Heart left ventricle (tissue), 16 donors: ENCODE measurements around the gene UBE4B. TPM values are rescaled to one million over a fixed set of nuclear protein-coding genes. Genes with fewer than 3 reads are reported as not detected.
"Not testable (repeated sequence)": the region's sequence is repeated elsewhere in the genome, so short reads cannot be mapped to it uniquely, and the experiment has no call there.

Source experiments
- ATAC-seq, 4 donors: fragments of 200-7000 bp; cut with Tn5 transposase; one replicate each; pipeline ENCODE4 v1.9.1; 2020 to 2022; ENCODE audit warnings: moderate library complexity in 4 of 4, mild to moderate bottlenecking in 3 of 4, moderate number of reproducible peaks in 1 of 4
- DNase-seq, 5 donors: peaks; one replicate each; pipeline ENCODE4 v3.0.0-alpha.2; 2020
- H3K27ac ChIP-seq, 12 donors: fragments of 200-600 bp; sonication (generic) in 4 of 12; one replicate each; pipeline versions ENCODE4 v1.5.0 to v1.8.0; 2016 to 2022; ENCODE audit warnings: mild to moderate bottlenecking in 2 of 12
- H3K27me3 ChIP-seq, 9 donors: fragments of 200-600 bp; sonication (generic) in 2 of 9; one replicate each; pipeline versions ENCODE4 v1.5.1 to v1.8.0; 2016 to 2022; ENCODE audit warnings: mild to moderate bottlenecking in 3 of 9
- H3K36me3 ChIP-seq, 9 donors: fragments of 200-600 bp; sonication (generic) in 2 of 9; one replicate each; pipeline versions ENCODE4 v1.5.0 to v1.8.0; 2018 to 2022; ENCODE audit warnings: mild to moderate bottlenecking in 2 of 9
- H3K4me1 ChIP-seq, 12 donors: fragments of 200-600 bp; sonication (generic) in 4 of 12; one replicate each; pipeline versions ENCODE4 v1.5.0 to v1.8.0; 2016 to 2022; ENCODE audit warnings: mild to moderate bottlenecking in 3 of 12
- H3K4me3 ChIP-seq, 12 donors: fragments of 200-600 bp; sonication (generic) in 4 of 12; one replicate each; pipeline versions ENCODE4 v1.5.0 to v1.8.0; 2017 to 2022; ENCODE audit warnings: mild to moderate bottlenecking in 9 of 12, moderate library complexity in 4 of 12
- H3K9me3 ChIP-seq, 12 donors: fragments of 200-600 bp; sonication (generic) in 4 of 12; one replicate each; pipeline versions ENCODE4 v1.5.0 to v1.8.0; 2016 to 2022; ENCODE audit warnings: mild to moderate bottlenecking in 1 of 12
- CTCF ChIP-seq, 12 donors: fragments of 200-600 bp; sonication (generic) in 4 of 12; IDR thresholded peaks; one replicate each; pipeline versions ENCODE4 v1.5.0 to v1.8.0; 2018 to 2022; ENCODE audit warnings: antibody characterized with exemption in 12 of 12, mild to moderate bottlenecking in 5 of 12
- POLR2A ChIP-seq, 2 donors: fragments of 450-650 bp; IDR thresholded peaks; one replicate each; pipeline ENCODE4 v1.6.1; 2017; ENCODE audit warnings: antibody characterized with exemption in 2 of 2, mild to moderate bottlenecking in 2 of 2, moderate library complexity in 2 of 2
- whole genome bisulfite sequencing, 4 donors: extraction: QIAGEN DNeasy Blood & Tissue Kit in 2 of 4; methylation state at CpG; one replicate each; pipeline versions ENCODE4 v1.1.5 to v1.1.7; 2013 to 2018; 5-methylcytosine and 5-hydroxymethylcytosine counted together
- intact Hi-C, 10 donors: fragments of 100-400 bp; cut with DNase I; formaldehyde crosslinking; loops; one replicate each; pipeline versions ENCODE4 v1.11.1 to v1.14.2; 2022
- polyA plus RNA-seq, 2 donors: library from polyadenylated mRNA; stranded (reverse); fragments of 200-250 nt; gene quantifications; one replicate each; pipeline ENCODE4 v1.2.3, GENCODE V29; 2013
- total RNA-seq, 9 donors: library from RNA; depleted of rRNA in 2 of 9; stranded (reverse); fragments of >200 nt in 2 of 9; fragmentation: NEBNext Ultra II Directional in 3 of 9; extraction: Animal tissue kit (Norgen Biotek cat#: 25700) in 3 of 9; gene quantifications; one replicate each; pipeline versions ENCODE4 v1.1.0 to v1.2.4, GENCODE V29; 2016 to 2023
- donor health status: ischemic (EF 13 %, LVEDD 7.1; RV severe dilation, severe dysfunction).
- donor health status: healthy with polysubstance abuse.
- donor health status: DM: no; HTN: yes; CAD: no.
- donor health status: DM: no; HTN: no; CAD: no.
- donor health status: ischemic (EF 25% LVEDD 6.9; RV normal size, moderate dysfunction).
- donor health status: ischemic (EF 25% LVEDD 5.7; RV mildly dilated, moderate dysfunction).
- donor health status: healthy.
- donor health status: DM: yes; HTN: yes; CAD: no.
- donor health status: ischemic (EF 35%, LVEDD 5.7; RV mildly dilated, moderate dysfunction).
- donor health status: nonischemic (EF 11% LVEDD 7.7; RV severe dilation, severe dysfunction).
- donor health status: DM: yes; HTN: yes; CAD: no.
- donor health status: PGD.
- donor health status: ischemic (EF 29% LVEDD 5.4; RV normal size, mild dysfunction).
- donor health status: nonischemic (EF 23%, LVEDD 6.1; RV moderate dilation, normal function).

Gene UBE4B
- total and polyA plus RNA-seq, 11 donors = 18.5 to 132 (median 67.3) TPM

GRCh38 chr1:10105484-10105883, 72.7 kb downstream of the UBE4B start:
- ATAC-seq (peak; percentile 43 to 83 (median 80)), DNase-seq (peak in 4 of 5 donors; percentile 46 to 73 (median 56))
- no peaks in the 10 kb centered on the region for H3K9me3 ChIP-seq
- H3K27ac ChIP-seq = peak overlapping the region in 10 of 12 donors; percentile 20 to 86 (median 44)
- peaks cover 0 to 93% (median 79%) of the 10 kb centered on the region in 9 donors for H3K36me3 ChIP-seq
- TF ChIP-seq POLR2A (IDR thresholded peaks at IDR 0.05) (no peak), CTCF (IDR thresholded peaks at IDR 0.05) (no peak)
- H3K4me1 ChIP-seq = peaks cover 0 to 33% (median 10%) of the 10 kb centered on the region in 12 donors
- no peaks in the 10 kb centered on the region for H3K27me3 ChIP-seq
- H3K4me3 ChIP-seq = no peak overlapping the region
- WGBS, 4 donors = 48 to 59% (median 49%) methylated on average over 4 of the region's 4 CpGs
- intact Hi-C loops = loop anchor here in 2 of 10 donors (5.0 to 10.0 kb wide), 3 partner anchors 38 to 73 kb away; partner anchors contain the start of gene UBE4B (in 1 of the 2)

GRCh38 chr1:10106241-10106640, 73.5 kb downstream of the UBE4B start:
- TF ChIP-seq POLR2A (IDR thresholded peaks at IDR 0.05) (no peak), CTCF (IDR thresholded peaks at IDR 0.05) (no peak)
- WGBS, 4 donors = 88 to 95% (median 91%) methylated on average over 17 of the region's 17 CpGs
- intact Hi-C loops = loop anchor here in 2 of 10 donors (5.0 to 10.0 kb wide), 3 partner anchors 39 to 74 kb away; partner anchors contain the start of gene UBE4B (in 1 of the 2)
- Histone ChIP-seq H3K27me3 (no peaks in the 10 kb centered on the region), H3K9me3 (no peaks in the 10 kb centered on the region), H3K4me1 (peaks cover 0 to 33% (median 10%) of the 10 kb centered on the region in 12 donors), H3K4me3 (no peak overlapping the region), H3K36me3 (peaks cover 0 to 88% (median 76%) of the 10 kb centered on the region in 9 donors), H3K27ac (peak overlapping the region in 8 of 12 donors; percentile 17 to 86 (median 34))
- peak in 2 of 4 donors; percentile 10 to 14 for ATAC-seq
- DNase-seq = no peak

GRCh38 chr1:10106756-10107475, 74.2 kb downstream of the UBE4B start:
- TF ChIP-seq CTCF (IDR thresholded peaks at IDR 0.05) = no peak
- TF ChIP-seq POLR2A (IDR thresholded peaks at IDR 0.05) = no peak
- intact Hi-C loops = loop anchor here in 2 of 10 donors (5.0 to 10.0 kb wide), 3 partner anchors 40 to 75 kb away; partner anchors contain the start of gene UBE4B (in 1 of the 2)
- ATAC-seq (no peak), DNase-seq (no peak)
- no peaks in the 10 kb centered on the region for H3K9me3 ChIP-seq
- H3K27ac ChIP-seq = peak overlapping the region in 7 of 12 donors; percentile 58 to 87 (median 83)
- H3K27me3 ChIP-seq = no peaks in the 10 kb centered on the region
- 80 to 87% (median 85%) methylated on average over 7 of the region's 7 CpGs for WGBS, 4 donors
- no peak overlapping the region for H3K4me3 ChIP-seq
- H3K36me3 ChIP-seq = peaks cover 0 to 84% (median 76%) of the 10 kb centered on the region in 9 donors
- H3K4me1 ChIP-seq = peaks cover 0 to 33% (median 10%) of the 10 kb centered on the region in 12 donors

GRCh38 chr1:10107476-10107847, 74.7 kb downstream of the UBE4B start:
- 85 to 92% (median 90%) methylated on average over 8 of the region's 8 CpGs for WGBS, 4 donors
- not testable (repeated sequence) for DNase-seq, H3K27me3 ChIP-seq, ATAC-seq, H3K4me3 ChIP-seq, H3K9me3 ChIP-seq
- Histone ChIP-seq H3K27ac (peak overlapping the region; percentile 38 to 93 (median 80)), H3K4me1 (peaks cover 0 to 33% (median 10%) of the 10 kb centered on the region in 12 donors), H3K36me3 (peaks cover 0 to 84% (median 73%) of the 10 kb centered on the region in 9 donors)
- intact Hi-C loops = loop anchor here in 2 of 10 donors (5.0 to 10.0 kb wide), 3 partner anchors 40 to 75 kb away; partner anchors contain the start of gene UBE4B (in 1 of the 2)
